ENCODE measurements around the gene QSER1. TPM values are rescaled to one million over a fixed set of nuclear protein-coding genes. Genes with fewer than 3 reads are reported as not detected.

QSER1 gene
- polyA plus RNA-seq, 1 donor (not counting 4 experiments of a cell fraction or from before 2014, with no cell fraction given): 14.7 TPM

- H3K9me3 ChIP-seq (ENCODE audit: control insufficient read depth, low read depth, low read length): no peaks in the 10 kb centered on the region
- peaks cover 3 to 5% of the 10 kb centered on the region in 2 experiments for H3K36me3 ChIP-seq (ENCODE audit: control insufficient read depth in 2 of 2, extremely low read depth in 1 of 2, insufficient read depth in 2 of 2, low read length in 2 of 2)
- no peak overlapping the region for H2AFZ ChIP-seq (ENCODE audit: control insufficient read depth, low read length)
- H3K27me3 ChIP-seq (ENCODE audit: control insufficient read depth, extremely low read depth, insufficient read depth, low read length): no peaks in the 10 kb centered on the region
- no peak overlapping the region for H3K4me3 ChIP-seq (ENCODE audit: control insufficient read depth in 2 of 3, extremely low read depth in 1 of 3, insufficient read depth in 2 of 3, low read depth in 1 of 3, low read length in 3 of 3)
- H3K9ac ChIP-seq (ENCODE audit: control insufficient read depth, extremely low read depth, insufficient read depth, low read length): no peak overlapping the region
- no peak overlapping the region for H3K4me2 ChIP-seq (ENCODE audit: control insufficient read depth, extremely low read depth, insufficient read depth, low read depth, low read length)
- H4K20me1 ChIP-seq (ENCODE audit: control insufficient read depth, extremely low read depth, insufficient read depth, low read length): no peaks in the 10 kb centered on the region
- no peak overlapping the region for H3K27ac ChIP-seq (ENCODE audit: control insufficient read depth, insufficient read depth, low read length)
- peaks cover 34% of the 10 kb centered on the region for H3K79me2 ChIP-seq (ENCODE audit: control insufficient read depth, insufficient read depth, low read length)
- dilution Hi-C loops (cut with MboI; ENCODE audit: extremely low pct_ligation_motif_present, low sequenced_read_pairs): no loop called here
- H3K9me1 ChIP-seq (ENCODE audit: control insufficient read depth, extremely low read depth, insufficient read depth, low read length): peaks cover 2% of the 10 kb centered on the region
- TF ChIP-seq CTCF (optimal IDR thresholded peaks at IDR 0.05 in 1 of 3, IDR thresholded peaks at IDR 0.05 in 1 of 3, conservative IDR thresholded peaks at IDR 0.05 in 1 of 3; ENCODE audit: extremely low read depth in 1 of 3, insufficient read depth in 2 of 3, low read length in 3 of 3): no peak
- no peak for TF ChIP-seq EZH2 (IDR thresholded peaks at IDR 0.05; ENCODE audit: low read length)
- DNase-seq (ENCODE audit: low read depth, low spot score) (no peak), FAIRE-seq (no peak)
- H3K4me1 ChIP-seq (ENCODE audit: control insufficient read depth, extremely low read depth, insufficient read depth, low read length): peaks cover 10% of the 10 kb centered on the region
Measured at GRCh38 chr11:33025339-33025722, 132.7 kb downstream of the QSER1 start.

GRCh38 chr11:33027233-33027632, 134.6 kb downstream of the QSER1 start:
- H3K4me3 ChIP-seq (ENCODE audit: control insufficient read depth in 2 of 3, extremely low read depth in 1 of 3, insufficient read depth in 2 of 3, low read depth in 1 of 3, low read length in 3 of 3): no peak overlapping the region
- no peak overlapping the region for H3K4me2 ChIP-seq (ENCODE audit: control insufficient read depth, extremely low read depth, insufficient read depth, low read depth, low read length)
- no peak for DNase-seq (ENCODE audit: low read depth, low spot score)
- no peak overlapping the region for H3K9ac ChIP-seq (ENCODE audit: control insufficient read depth, extremely low read depth, insufficient read depth, low read length)
- H3K9me1 ChIP-seq (ENCODE audit: control insufficient read depth, extremely low read depth, insufficient read depth, low read length): peaks cover 2% of the 10 kb centered on the region
- H3K36me3 ChIP-seq (ENCODE audit: control insufficient read depth in 2 of 2, extremely low read depth in 1 of 2, insufficient read depth in 2 of 2, low read length in 2 of 2): peaks cover 5 to 9% of the 10 kb centered on the region in 2 experiments
- no peaks in the 10 kb centered on the region for H4K20me1 ChIP-seq (ENCODE audit: control insufficient read depth, extremely low read depth, insufficient read depth, low read length)
- FAIRE-seq: no peak
- no peak overlapping the region for H3K27ac ChIP-seq (ENCODE audit: control insufficient read depth, insufficient read depth, low read length)
- H3K79me2 ChIP-seq (ENCODE audit: control insufficient read depth, insufficient read depth, low read length): peaks cover 18% of the 10 kb centered on the region
- peaks cover 6% of the 10 kb centered on the region for H3K4me1 ChIP-seq (ENCODE audit: control insufficient read depth, extremely low read depth, insufficient read depth, low read length)
- H2AFZ ChIP-seq (ENCODE audit: control insufficient read depth, low read length): no peak overlapping the region
- no peaks in the 10 kb centered on the region for H3K9me3 ChIP-seq (ENCODE audit: control insufficient read depth, low read depth, low read length)
- TF ChIP-seq CTCF (optimal IDR thresholded peaks at IDR 0.05 in 1 of 3, IDR thresholded peaks at IDR 0.05 in 1 of 3, conservative IDR thresholded peaks at IDR 0.05 in 1 of 3; ENCODE audit: extremely low read depth in 1 of 3, insufficient read depth in 2 of 3, low read length in 3 of 3) (no peak), EZH2 (IDR thresholded peaks at IDR 0.05; ENCODE audit: low read length) (no peak)
- dilution Hi-C loops (cut with MboI; ENCODE audit: extremely low pct_ligation_motif_present, low sequenced_read_pairs): no loop called here
- H3K27me3 ChIP-seq (ENCODE audit: control insufficient read depth, extremely low read depth, insufficient read depth, low read length): no peaks in the 10 kb centered on the region

All from keratinocyte (primary cell).